ENCODE measurements around the gene DERL2.

The DERL2 gene

GRCh38 chr17:5501685-5502084 is 15.7 kb upstream of the DERL2 start:
- no peak for TF ChIP-seq SIN3A (IDR thresholded peaks at IDR 0.05; ENCODE audit: borderline replicate concordance, insufficient read depth, low read length)
- no peak for TF ChIP-seq TAF1 (IDR thresholded peaks at IDR 0.05; ENCODE audit: borderline replicate concordance, insufficient read depth, low read length)
- TF ChIP-seq FOXP2 (optimal IDR thresholded peaks at IDR 0.05; ENCODE audit: borderline replicate concordance, extremely low read depth, extremely low read length, insufficient read depth), result no peak
- TF ChIP-seq POLR2AphosphoS5 (IDR thresholded peaks at IDR 0.05; ENCODE audit: low read depth, low read length), result no peak
- TF ChIP-seq REST (IDR thresholded peaks at IDR 0.05; ENCODE audit: insufficient read depth in 1 of 2, low read depth in 2 of 2, low read length in 2 of 2), result no peak

- TF ChIP-seq SIN3A (IDR thresholded peaks at IDR 0.05; ENCODE audit: borderline replicate concordance, insufficient read depth, low read length) (no peak), FOXP2 (optimal IDR thresholded peaks at IDR 0.05; ENCODE audit: borderline replicate concordance, extremely low read depth, extremely low read length, insufficient read depth) (peak; percentile 48), POLR2AphosphoS5 (IDR thresholded peaks at IDR 0.05; ENCODE audit: low read depth, low read length) (no peak)
Measured at GRCh38 chr17:5500589-5501391, 14.8 kb upstream of the DERL2 start.

- TF ChIP-seq FOXP2 (optimal IDR thresholded peaks at IDR 0.05; ENCODE audit: borderline replicate concordance, extremely low read depth, extremely low read length, insufficient read depth) (no peak), REST (IDR thresholded peaks at IDR 0.05; ENCODE audit: insufficient read depth in 1 of 2, low read depth in 2 of 2, low read length in 2 of 2) (no peak), SIN3A (IDR thresholded peaks at IDR 0.05; ENCODE audit: borderline replicate concordance, insufficient read depth, low read length) (no peak), TAF1 (IDR thresholded peaks at IDR 0.05; ENCODE audit: borderline replicate concordance, insufficient read depth, low read length) (no peak)
Measured at GRCh38 chr17:5500247-5500588, 14.2 kb upstream of the DERL2 start.

GRCh38 chr17:5499476-5500231 is 13.7 kb upstream of the DERL2 start:
- no peak for TF ChIP-seq POLR2AphosphoS5 (IDR thresholded peaks at IDR 0.05; ENCODE audit: low read depth, low read length)

- no peak for TF ChIP-seq REST (IDR thresholded peaks at IDR 0.05; ENCODE audit: insufficient read depth in 1 of 2, low read depth in 2 of 2, low read length in 2 of 2)
- TF ChIP-seq TAF1 (IDR thresholded peaks at IDR 0.05; ENCODE audit: borderline replicate concordance, insufficient read depth, low read length), result no peak
- TF ChIP-seq SIN3A (IDR thresholded peaks at IDR 0.05; ENCODE audit: borderline replicate concordance, insufficient read depth, low read length), result no peak
- TF ChIP-seq POLR2AphosphoS5 (IDR thresholded peaks at IDR 0.05; ENCODE audit: low read depth, low read length), result no peak
- TF ChIP-seq FOXP2 (optimal IDR thresholded peaks at IDR 0.05; ENCODE audit: borderline replicate concordance, extremely low read depth, extremely low read length, insufficient read depth), result no peak
Measured at GRCh38 chr17:5492970-5493369, 7.0 kb upstream of the DERL2 start.

GRCh38 chr17:5488752-5489151 is 2.8 kb upstream of the DERL2 start:
- TF ChIP-seq REST (IDR thresholded peaks at IDR 0.05; ENCODE audit: insufficient read depth in 1 of 2, low read depth in 2 of 2, low read length in 2 of 2) (no peak), FOXP2 (optimal IDR thresholded peaks at IDR 0.05; ENCODE audit: borderline replicate concordance, extremely low read depth, extremely low read length, insufficient read depth) (no peak), SIN3A (IDR thresholded peaks at IDR 0.05; ENCODE audit: borderline replicate concordance, insufficient read depth, low read length) (no peak), POLR2AphosphoS5 (IDR thresholded peaks at IDR 0.05; ENCODE audit: low read depth, low read length) (no peak), TAF1 (IDR thresholded peaks at IDR 0.05; ENCODE audit: borderline replicate concordance, insufficient read depth, low read length) (no peak)
